DMS 273 (cell line): ENCODE data around the gene NAT8L.
"Not testable (repeated sequence)": the region's sequence is repeated elsewhere in the genome, so short reads cannot be mapped to it uniquely, and the experiment has no call there.

ENCODE experiments used
- DNase-seq: peaks from one replicate; lab custom pipeline; 2025; ENCODE audit not compliant: unreplicated experiment; lab: John Stamatoyannopoulos, UW

Gene NAT8L

GRCh38 chr4:2059046-2059725 is at the start of gene NAT8L:
Gene NAT8L, plus strand, starts transcription at chr4:2059327. Its CDS starts 185 bp downstream, at chr4:2059512.
- peak; percentile 81 for DNase-seq

- DNase-seq = peak; percentile 84
Measured at GRCh38 chr4:2009651-2010233, 49.4 kb upstream of the NAT8L start.

GRCh38 chr4:2011583-2011982 is 47.5 kb upstream of the NAT8L start:
- DNase-seq = no peak

- DNase-seq = no peak
Measured at GRCh38 chr4:2015008-2015407, 44.1 kb upstream of the NAT8L start.

- DNase-seq = not testable (repeated sequence)
Measured at GRCh38 chr4:2021358-2022018, 37.6 kb upstream of the NAT8L start.

- no peak for DNase-seq
Measured at GRCh38 chr4:2024683-2025082, 34.4 kb upstream of the NAT8L start.

GRCh38 chr4:2025817-2026216 is 33.3 kb upstream of the NAT8L start:
- DNase-seq = no peak

GRCh38 chr4:2027120-2027519 is 32.0 kb upstream of the NAT8L start:
- not testable (repeated sequence) for DNase-seq

- DNase-seq = not testable (repeated sequence)
Measured at GRCh38 chr4:2031161-2031560, 28.0 kb upstream of the NAT8L start.

- no peak for DNase-seq
Measured at GRCh38 chr4:2036327-2036726, 22.8 kb upstream of the NAT8L start.

GRCh38 chr4:2036866-2037265 is 22.3 kb upstream of the NAT8L start:
- DNase-seq = no peak

GRCh38 chr4:2040391-2041238 is 18.5 kb upstream of the NAT8L start:
- no peak for DNase-seq

- DNase-seq = peak; percentile 89
Measured at GRCh38 chr4:2041239-2042130, 17.6 kb upstream of the NAT8L start.

- DNase-seq = peak; percentile 42
Measured at GRCh38 chr4:2042204-2042946, 16.8 kb upstream of the NAT8L start.

- no peak for DNase-seq
Measured at GRCh38 chr4:2042947-2043395, 16.2 kb upstream of the NAT8L start.

- no peak for DNase-seq
Measured at GRCh38 chr4:2043396-2044118, 15.6 kb upstream of the NAT8L start.

GRCh38 chr4:2044119-2044485 is 15.0 kb upstream of the NAT8L start:
- DNase-seq = no peak

- DNase-seq = no peak
Measured at GRCh38 chr4:2044542-2045517, 14.3 kb upstream of the NAT8L start.
